Endodermal cell (in vitro differentiated cells): ENCODE measurements around the gene LTA. TPM values are rescaled to one million over a fixed set of nuclear protein-coding genes. Genes with fewer than 3 reads are reported as not detected.

Source experiments
- DNase-seq: peaks from one replicate; pipeline ENCODE4 v3.0.0-alpha.2; 2017
- H3K27ac ChIP-seq: 2 replicates; pipeline ENCODE4 v1.5.1; 2013; ENCODE audit warnings: mild to moderate bottlenecking, low read depth, low read length, moderate library complexity
- H3K27me3 ChIP-seq: 2 replicates; pipeline ENCODE4 v1.6.1; 2013; ENCODE audit warnings: mild to moderate bottlenecking, low read length, moderate library complexity; ENCODE audit not compliant: insufficient read depth, control insufficient read depth, poor library complexity, severe bottlenecking
- H3K36me3 ChIP-seq: 2 replicates; pipeline ENCODE4 v1.7.0; 2013; ENCODE audit warnings: mild to moderate bottlenecking, low read length, moderate library complexity; ENCODE audit not compliant: control insufficient read depth, insufficient read depth
- H3K4me1 ChIP-seq: one replicate; pipeline ENCODE4 v1.7.0; 2013; ENCODE audit warnings: low read length; ENCODE audit not compliant: control insufficient read depth, insufficient read depth
- H3K4me3 ChIP-seq: 2 replicates; pipeline ENCODE4 v1.5.1; 2013; ENCODE audit warnings: mild to moderate bottlenecking, low read length, moderate library complexity
- H3K9ac ChIP-seq: 2 replicates; pipeline ENCODE4 v1.6.1; 2013; ENCODE audit warnings: mild to moderate bottlenecking, low read length, moderate library complexity; ENCODE audit not compliant: poor library complexity, severe bottlenecking; ENCODE audit errors: extremely low read depth
- H3K9me3 ChIP-seq: 2 replicates; pipeline ENCODE4 v1.6.1; 2013; ENCODE audit warnings: mild to moderate bottlenecking, low read length, moderate library complexity; ENCODE audit not compliant: control insufficient read depth
- H3K27ac Mint-ChIP-seq: 2 replicates; pipeline ENCODE4 v1.8.0; 2020; ENCODE audit warnings: mixed read lengths
- H3K27me3 Mint-ChIP-seq: 2 replicates; pipeline ENCODE4 v1.8.0; 2021; ENCODE audit warnings: mild to moderate bottlenecking, mixed read lengths; ENCODE audit not compliant: insufficient read depth
- H3K36me3 Mint-ChIP-seq: 2 replicates; pipeline ENCODE4 v1.8.0; 2020; ENCODE audit warnings: low read depth, mixed read lengths
- H3K4me1 Mint-ChIP-seq: 2 replicates; pipeline ENCODE4 v1.8.0; 2020; ENCODE audit warnings: mixed read lengths
- H3K4me3 Mint-ChIP-seq: 2 replicates; pipeline ENCODE4 v1.8.0; 2020; ENCODE audit warnings: mild to moderate bottlenecking, moderate library complexity, mixed read lengths
- H3K9me3 Mint-ChIP-seq: 2 replicates; pipeline ENCODE4 v1.8.0; 2020; ENCODE audit warnings: mild to moderate bottlenecking, mixed read lengths
- WGBS, 2 experiments: methylation state at CpG; one replicate each; pipeline versions ENCODE4 v1.1.5 to v1.1.7; 2013; ENCODE audit warnings: missing lambda C conversion rate in 2 of 2, mixed read lengths in 1 of 2; ENCODE audit not compliant: insufficient coverage in 1 of 2, insufficient read length in 1 of 2; 5-methylcytosine and 5-hydroxymethylcytosine counted together
- total RNA-seq, 2 donors: library from RNA; stranded (reverse); fragmentation: NEBNext Ultra II Directional in 1 of 2; extraction: Animal tissue kit (Norgen Biotek cat#: 25700) in 1 of 2; gene quantifications; 2 replicates in 1 of 2; 3 replicates in 1 of 2; pipeline ENCODE4 v1.2.1, GENCODE V29; 2021
- TF ChIP-seq, protein P1 (sequence below): fragments of 200-600 bp; sonication (generic); conservative IDR thresholded peaks from 2 replicates; pipeline ENCODE4 v1.5.0; 2021; ENCODE audit warnings: antibody characterized with exemption, mild to moderate bottlenecking

LTA gene
- total RNA-seq, 2 donors from 2014 or later: not detected

- Histone ChIP-seq H3K36me3 (no peaks in the 10 kb centered on the region), H3K4me3 (no peak within 1 kb of the TSS), H3K27me3 (no peaks in the 10 kb centered on the region), H3K9me3 (no peaks in the 10 kb centered on the region), H3K4me1 (no peaks in the 10 kb centered on the region), H3K9ac (no peak within 1 kb of the TSS), H3K27ac (no peak within 1 kb of the TSS)
- Mint-ChIP-seq H3K4me3 (no peak within 1 kb of the TSS), H3K36me3 (no peaks in the 10 kb centered on the region), H3K27me3 (peaks cover 24% of the 10 kb centered on the region), H3K4me1 (peaks cover 10% of the 10 kb centered on the region), H3K27ac (no peak within 1 kb of the TSS), H3K9me3 (no peaks in the 10 kb centered on the region)
- 53% methylated on average over 1 of the region's 1 CpG; no CpG with 5 or more reads in 1 of the 2 experiments for WGBS, 2 experiments
- TF ChIP-seq, protein P1, sequence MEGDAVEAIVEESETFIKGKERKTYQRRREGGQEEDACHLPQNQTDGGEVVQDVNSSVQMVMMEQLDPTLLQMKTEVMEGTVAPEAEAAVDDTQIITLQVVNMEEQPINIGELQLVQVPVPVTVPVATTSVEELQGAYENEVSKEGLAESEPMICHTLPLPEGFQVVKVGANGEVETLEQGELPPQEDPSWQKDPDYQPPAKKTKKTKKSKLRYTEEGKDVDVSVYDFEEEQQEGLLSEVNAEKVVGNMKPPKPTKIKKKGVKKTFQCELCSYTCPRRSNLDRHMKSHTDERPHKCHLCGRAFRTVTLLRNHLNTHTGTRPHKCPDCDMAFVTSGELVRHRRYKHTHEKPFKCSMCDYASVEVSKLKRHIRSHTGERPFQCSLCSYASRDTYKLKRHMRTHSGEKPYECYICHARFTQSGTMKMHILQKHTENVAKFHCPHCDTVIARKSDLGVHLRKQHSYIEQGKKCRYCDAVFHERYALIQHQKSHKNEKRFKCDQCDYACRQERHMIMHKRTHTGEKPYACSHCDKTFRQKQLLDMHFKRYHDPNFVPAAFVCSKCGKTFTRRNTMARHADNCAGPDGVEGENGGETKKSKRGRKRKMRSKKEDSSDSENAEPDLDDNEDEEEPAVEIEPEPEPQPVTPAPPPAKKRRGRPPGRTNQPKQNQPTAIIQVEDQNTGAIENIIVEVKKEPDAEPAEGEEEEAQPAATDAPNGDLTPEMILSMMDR: no peak
- no peak for DNase-seq
Measured at GRCh38 chr6:31586008-31586407, 13.9 kb downstream of the LTA start, which contains the start of gene LST1. TSS of gene LST1 (plus strand) at chr6:31586277. CDS start at chr6:31587300, 1,023 bp downstream.

DNA sequence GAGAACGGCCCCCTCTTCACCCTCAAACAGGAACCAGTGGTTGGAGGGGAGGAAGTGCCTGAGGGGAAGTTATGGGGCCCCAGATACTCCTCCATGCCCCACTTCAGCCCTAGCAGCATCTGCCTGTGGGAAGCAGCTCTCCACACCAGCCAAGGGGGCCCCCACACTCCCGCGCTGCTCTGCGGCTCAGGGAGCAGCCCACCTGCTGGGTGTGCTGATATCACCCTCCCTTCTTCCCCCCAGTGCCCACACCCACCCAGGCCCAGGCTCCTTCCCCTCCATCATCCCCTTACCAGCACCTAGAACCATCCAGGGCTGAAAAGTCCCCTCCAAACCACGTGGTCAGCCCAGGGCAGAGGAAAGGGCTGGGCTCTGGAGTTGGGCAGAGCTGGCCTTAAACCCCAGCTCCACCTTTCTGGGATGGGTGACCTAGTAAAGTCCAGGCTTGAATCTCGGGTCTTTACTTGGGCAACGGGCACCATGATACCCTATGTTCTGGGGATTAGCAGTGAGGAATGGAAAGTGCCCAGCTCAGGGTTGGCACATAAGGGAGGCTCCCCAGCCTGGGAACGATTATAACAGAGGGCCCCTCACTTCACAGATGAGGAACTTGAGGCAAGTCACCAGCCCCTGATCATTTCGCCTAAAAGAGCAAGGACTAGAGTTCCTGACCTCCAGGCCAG is 14.7 kb downstream of the LTA start:
- no peak overlapping the region for H3K4me3 Mint-ChIP-seq
- H3K27ac ChIP-seq: no peak overlapping the region
- TF ChIP-seq, protein P1: no peak
- no peak for DNase-seq
- H3K36me3 ChIP-seq: no peaks in the 10 kb centered on the region
- no peak overlapping the region for H3K9ac ChIP-seq
- H3K27me3 Mint-ChIP-seq: peaks cover 20% of the 10 kb centered on the region
- no peaks in the 10 kb centered on the region for H3K9me3 ChIP-seq
- peaks cover 2% of the 10 kb centered on the region for H3K4me1 Mint-ChIP-seq
- no peak overlapping the region for H3K4me3 ChIP-seq
- no peaks in the 10 kb centered on the region for H3K27me3 ChIP-seq
- no peaks in the 10 kb centered on the region for H3K9me3 Mint-ChIP-seq
- no peaks in the 10 kb centered on the region for H3K36me3 Mint-ChIP-seq
- H3K27ac Mint-ChIP-seq: no peak overlapping the region
- H3K4me1 ChIP-seq: no peaks in the 10 kb centered on the region
- 79 to 82% methylated on average over 6 to 9 of the region's 9 CpGs for WGBS, 2 experiments

DNA sequence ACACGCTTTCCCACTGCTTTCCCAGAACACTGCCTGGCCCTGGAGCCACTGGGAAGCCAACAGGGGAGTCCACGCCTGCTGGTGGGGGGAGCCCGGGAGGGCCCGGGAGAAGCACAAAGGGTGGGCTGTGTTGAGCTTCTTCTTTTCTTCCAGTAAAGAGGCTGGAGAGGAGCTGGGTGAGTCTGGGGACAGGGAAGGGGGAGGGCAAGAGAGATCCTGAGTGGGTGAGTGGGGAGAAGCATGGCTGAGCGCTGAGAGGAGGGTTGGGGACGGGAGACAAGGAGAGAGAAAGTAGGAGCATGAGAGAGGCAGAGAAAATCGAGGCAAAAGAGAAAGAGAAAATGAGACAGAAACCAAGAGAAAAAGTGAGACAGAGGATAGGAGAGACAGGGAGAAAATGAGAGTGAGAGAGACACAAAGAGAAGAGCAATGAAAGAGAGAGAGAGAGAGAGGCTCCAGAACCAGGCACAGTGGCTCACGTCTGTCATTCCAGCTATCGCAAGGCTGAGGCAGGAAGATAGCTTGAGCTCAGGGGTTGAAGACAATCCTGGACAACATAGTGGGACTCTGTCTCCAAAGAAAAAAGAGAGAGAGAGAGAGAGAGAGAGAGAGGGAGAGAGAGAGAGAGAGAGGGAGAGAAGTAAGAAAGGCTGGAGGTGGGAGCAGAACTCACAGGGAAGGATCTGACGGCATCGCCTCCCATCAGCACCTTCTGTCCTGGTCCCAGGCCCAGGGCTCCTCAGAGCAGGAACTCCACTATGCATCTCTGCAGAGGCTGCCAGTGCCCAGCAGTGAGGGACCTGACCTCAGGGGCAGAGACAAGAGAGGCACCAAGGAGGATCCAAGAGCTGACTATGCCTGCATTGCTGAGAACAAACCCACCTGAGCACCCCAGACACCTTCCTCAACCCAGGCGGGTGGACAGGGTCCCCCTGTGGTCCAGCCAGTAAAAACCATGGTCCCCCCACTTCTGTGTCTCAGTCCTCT is 16.0 kb downstream of the LTA start:
- Histone ChIP-seq H3K4me3 (no peak overlapping the region), H3K4me1 (no peaks in the 10 kb centered on the region), H3K27me3 (no peaks in the 10 kb centered on the region), H3K9ac (no peak overlapping the region), H3K27ac (no peak overlapping the region), H3K9me3 (no peaks in the 10 kb centered on the region), H3K36me3 (no peaks in the 10 kb centered on the region)
- Mint-ChIP-seq H3K27ac (no peak overlapping the region), H3K4me1 (no peaks in the 10 kb centered on the region), H3K27me3 (peaks cover 9% of the 10 kb centered on the region), H3K9me3 (no peaks in the 10 kb centered on the region), H3K4me3 (no peak overlapping the region), H3K36me3 (no peaks in the 10 kb centered on the region)
- TF ChIP-seq, protein P1: no peak
- no peak for DNase-seq
- WGBS, 2 experiments: 89 to 92% methylated on average over 6 to 12 of the region's 12 CpGs
